HG03520 (cell line): Measurements from ENCODE around the gene FZR1.
"Not testable (repeated sequence)": the region's sequence is repeated elsewhere in the genome, so short reads cannot be mapped to it uniquely, and the experiment has no call there.

Experiments
- ATAC-seq: cut with Tn5 transposase; IDR thresholded peaks from one replicate; pipeline ENCODE4 v1.9.1; 2021; ENCODE audit warnings: mild to moderate bottlenecking, moderate library complexity; ENCODE audit not compliant: unreplicated experiment

Gene FZR1

GRCh38 chr19:3494051-3494450 lies 12.1 kb upstream of the FZR1 start:
- ATAC-seq = no peak

DNA sequence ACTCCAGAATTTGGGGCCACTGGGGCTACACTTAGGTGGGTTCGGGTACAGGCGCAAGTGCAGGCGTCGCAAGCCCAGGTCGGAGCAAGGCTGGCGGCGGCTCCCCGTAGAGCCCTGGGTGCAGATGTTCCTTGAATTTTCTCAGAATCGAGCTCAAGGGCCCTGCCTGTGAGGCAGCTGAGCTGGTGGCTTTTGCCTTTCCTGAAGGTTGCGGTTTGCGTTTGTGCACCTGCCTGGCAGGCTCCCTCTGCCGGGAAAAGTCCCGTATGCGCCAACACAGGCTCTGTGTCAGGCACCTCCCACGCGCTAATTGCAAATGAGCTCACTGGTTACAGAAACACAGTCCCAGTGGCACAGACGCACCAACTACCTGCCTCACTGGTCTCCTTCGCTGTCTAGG lies 11.6 kb upstream of the FZR1 start:
- no peak for ATAC-seq

- ATAC-seq = no peak
Measured at GRCh38 chr19:3496392-3497273, 9.5 kb upstream of the FZR1 start.

DNA sequence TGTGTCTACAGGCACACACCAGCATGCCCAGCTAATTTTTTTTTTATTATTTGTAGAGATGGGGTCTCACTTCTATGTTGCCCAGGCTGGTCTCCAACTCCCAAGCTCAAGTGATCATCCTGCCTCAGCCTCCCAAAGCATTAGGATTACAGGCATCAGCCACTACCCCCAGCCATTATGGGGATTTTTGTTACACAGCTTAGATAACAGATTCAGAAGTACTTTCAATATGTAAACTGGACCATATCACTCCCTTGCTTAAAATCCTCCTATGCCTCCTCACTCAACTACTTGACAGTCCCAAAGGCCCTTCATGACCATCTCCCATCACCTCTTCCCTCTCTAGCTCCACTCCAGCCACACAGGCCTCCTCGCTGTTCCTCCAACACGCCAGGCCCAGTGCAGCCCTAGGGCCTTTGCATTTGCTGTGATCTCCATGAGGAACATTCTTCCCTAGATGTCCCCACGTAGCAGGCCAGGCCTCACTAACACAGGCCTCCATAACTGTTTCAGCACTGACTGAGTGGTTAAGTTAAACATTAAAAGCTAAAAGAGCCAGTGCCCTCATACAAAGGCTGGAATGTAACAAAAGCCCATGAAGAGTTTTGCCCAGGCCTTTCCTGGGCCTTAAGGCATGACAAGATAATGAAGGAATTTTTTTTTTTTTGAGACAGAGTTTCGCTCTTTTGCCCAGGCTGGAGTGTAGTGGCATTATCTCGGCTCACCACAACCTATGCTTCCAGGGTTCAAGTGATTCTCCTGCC lies 8.2 kb upstream of the FZR1 start:
- ATAC-seq = no peak

DNA sequence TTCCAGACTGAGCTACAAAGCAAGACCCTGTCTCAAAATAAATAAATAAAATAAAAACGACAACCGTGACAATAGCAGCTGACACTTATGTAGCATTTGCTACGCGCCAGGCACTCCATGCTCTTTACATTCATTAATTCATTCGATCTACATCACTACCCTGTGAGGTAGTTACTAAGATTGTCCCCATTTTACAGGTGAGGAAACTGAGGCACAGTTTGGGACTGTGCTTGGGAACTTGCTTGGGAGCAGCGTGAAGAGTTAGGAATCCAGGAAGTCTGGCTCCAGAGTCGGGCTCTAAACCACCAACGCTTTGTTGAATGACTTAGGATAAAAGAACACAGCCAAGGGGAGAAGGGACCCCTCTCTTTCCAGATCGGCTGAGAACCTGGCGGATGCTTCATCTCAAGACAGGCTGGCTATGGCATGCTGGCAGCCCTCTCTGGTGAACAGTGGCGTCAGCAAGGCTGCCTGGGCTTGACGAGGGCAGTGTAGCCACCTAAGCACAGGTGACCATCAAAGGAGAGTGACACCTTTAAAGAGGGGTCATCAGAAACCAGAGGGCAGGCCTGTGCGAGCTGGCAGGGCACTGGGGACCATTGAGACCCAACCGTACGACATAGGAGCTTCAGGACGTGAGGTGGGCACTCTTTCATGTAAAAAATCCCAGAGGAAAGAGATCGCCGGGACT lies 6.2 kb upstream of the FZR1 start:
- no peak for ATAC-seq

GRCh38 chr19:3500429-3501101 lies 5.5 kb upstream of the FZR1 start, which contains the start of gene DOHH:
Gene DOHH, minus strand, starts transcription at chr19:3500674. Its CDS starts 3,860 bp downstream, at chr19:3496814.
- ATAC-seq = peak; percentile 74

- ATAC-seq = no peak
Measured at GRCh38 chr19:3501780-3502179, 4.3 kb upstream of the FZR1 start.

DNA sequence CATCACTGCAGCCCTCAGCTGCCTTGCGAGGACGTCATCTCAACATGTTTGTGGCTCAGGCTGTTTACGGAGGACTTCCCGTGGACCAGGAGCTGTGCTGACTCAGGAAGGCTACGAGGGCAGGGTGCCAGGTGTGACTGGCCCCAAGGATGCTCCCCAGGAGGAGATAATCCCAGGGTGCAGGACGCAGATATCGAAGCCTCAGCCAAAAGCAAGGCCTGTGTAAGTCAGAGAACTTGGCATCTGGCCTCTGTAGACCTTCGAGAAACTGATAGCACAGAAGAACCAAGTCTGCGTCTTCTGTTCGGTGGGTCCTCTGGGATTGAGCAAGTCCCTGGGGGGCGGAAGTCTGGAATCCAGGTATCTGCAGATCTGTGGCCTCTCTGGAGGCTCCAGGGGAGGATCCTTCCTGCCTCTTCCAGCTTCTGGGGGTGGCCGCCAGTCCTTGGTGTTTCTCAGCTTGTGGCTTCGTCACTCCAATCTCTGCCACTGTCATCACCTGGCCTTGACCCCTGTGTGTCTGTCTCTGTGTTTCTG lies 3.0 kb upstream of the FZR1 start:
- ATAC-seq = no peak

DNA sequence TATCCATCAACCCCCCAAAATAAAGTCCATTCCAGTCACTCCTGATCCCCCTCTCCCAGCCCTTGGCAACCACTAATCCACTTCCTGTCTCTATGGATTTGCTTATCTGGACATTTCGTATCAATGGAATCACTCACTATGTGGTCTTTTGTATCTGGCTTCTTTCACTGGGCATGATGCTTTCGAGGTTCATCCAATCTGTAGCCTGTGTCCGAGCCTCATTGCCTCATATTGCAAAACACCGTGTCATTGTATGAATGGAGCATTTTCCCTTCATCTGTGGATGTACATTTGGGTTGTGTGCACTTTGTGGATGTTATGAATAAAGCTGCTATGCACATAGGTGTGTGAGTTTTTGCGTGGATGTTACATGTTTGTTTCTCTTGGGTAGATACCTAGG lies 1.4 kb upstream of the FZR1 start:
- ATAC-seq = no peak

GRCh38 chr19:3506384-3507340 lies 551 bp downstream of the FZR1 start:
- ATAC-seq = peak; percentile 22

DNA sequence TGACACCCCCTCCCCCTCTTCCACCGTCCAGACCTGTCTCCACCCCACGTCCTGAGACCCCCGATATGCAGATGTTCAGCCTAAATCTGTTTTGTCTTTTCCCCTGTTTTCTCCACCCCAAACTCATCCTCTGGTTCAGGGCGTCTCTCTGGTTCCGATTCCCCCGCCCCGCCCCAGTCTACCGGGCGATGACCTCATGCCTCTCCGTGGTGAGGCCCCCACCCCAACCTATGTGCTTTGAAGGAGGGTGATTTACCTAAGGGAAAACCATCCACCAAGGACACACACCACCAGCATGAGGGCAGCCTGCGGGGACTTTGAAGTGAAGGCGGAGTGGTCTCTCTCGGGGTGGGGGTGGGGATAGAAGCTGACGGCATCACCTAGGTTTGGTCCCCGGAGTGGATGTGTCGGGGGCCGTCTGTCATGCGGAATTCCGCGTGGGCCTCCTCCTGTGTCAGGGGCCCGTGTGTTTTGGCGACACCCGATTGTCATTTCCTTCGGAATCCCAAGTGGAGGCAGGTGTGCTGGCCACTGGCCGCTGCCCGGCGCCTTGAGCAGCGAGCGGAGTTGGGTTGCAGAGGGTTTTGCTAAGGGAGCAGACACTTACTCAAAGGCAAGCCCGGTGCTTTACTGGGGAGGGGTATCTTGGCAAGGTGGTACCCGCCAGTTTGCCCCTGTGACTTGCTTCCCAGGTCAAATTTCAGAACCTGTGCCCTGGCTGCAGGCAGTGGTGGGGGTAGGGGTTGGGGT lies 1.4 kb downstream of the FZR1 start:
- no peak for ATAC-seq

DNA sequence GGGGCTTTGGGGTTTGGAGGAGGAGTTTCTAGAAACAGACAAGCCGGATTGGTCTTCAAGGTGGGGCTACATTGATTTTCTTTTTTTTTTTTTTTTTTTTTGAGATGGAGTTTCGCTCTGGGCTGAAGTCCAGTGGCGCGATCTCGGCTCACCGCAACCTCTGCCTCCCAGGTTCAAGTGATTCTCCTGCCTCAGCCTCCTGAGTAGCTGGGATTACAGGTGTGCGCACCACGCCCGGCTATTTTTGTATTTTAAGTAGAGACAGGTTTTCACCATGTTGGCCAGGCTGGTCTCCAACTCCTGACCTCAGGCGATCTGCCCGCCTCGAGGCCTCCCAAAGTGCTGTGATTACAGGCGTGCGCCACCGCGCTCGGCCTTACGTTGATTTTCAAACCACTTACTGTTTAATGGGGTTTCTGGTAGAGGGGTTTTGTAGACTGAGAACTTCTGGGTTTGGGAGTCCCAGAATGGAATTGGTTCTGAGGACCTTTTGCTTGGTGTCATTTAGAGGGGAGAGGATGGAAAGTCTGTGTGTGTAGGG lies 2.1 kb downstream of the FZR1 start:
- ATAC-seq = not testable (repeated sequence)

DNA sequence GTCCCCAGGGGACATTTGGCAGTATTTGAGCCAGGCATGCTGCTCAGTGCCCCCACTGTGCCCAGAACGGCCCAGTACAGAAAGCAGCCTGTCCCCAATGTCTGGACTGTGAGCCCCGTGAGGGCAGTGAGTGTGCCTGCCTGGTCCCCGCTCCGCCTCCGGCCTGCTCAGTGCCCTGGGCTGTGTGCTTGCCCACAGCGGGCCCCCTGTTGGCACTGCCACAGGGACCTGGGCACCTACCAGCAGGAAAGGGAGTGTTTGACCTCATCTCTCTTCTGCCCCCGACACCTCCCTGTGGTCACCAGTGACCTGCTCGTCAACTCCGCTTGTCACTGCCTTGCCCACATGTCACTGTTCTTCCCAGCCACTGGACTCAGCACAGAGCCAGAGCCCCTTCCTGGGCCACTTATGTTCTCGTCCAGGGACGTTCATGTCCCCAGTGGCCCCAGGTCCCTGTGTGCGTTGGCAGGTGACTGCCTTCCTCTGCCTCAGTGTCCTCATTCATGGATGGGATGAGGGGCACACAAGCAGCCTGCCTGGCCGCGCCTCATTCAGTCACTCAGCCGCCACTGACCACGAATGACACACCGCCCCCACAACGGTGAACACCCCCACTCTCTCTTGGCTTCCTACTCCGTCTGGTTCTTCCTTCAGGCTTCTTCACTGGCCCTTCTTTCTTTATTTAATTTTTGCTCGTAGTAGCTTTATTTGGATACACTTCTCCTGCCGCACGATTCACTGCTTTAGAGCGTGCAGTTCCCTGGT lies 2.8 kb downstream of the FZR1 start:
- ATAC-seq = no peak

- ATAC-seq = no peak
Measured at GRCh38 chr19:3509566-3509989, 3.5 kb downstream of the FZR1 start.

- ATAC-seq = no peak
Measured at GRCh38 chr19:3510727-3511126, 4.6 kb downstream of the FZR1 start.

GRCh38 chr19:3511506-3512251 lies 5.6 kb downstream of the FZR1 start:
- ATAC-seq = no peak
